ENCODE results near the gene ALX3. TPM values are rescaled to one million over a fixed set of nuclear protein-coding genes. Genes with fewer than 3 reads are reported as not detected.

The ALX3 gene
- total RNA-seq, 1 donor from 2014 or later = not detected

- TF ChIP-seq, protein P1, sequence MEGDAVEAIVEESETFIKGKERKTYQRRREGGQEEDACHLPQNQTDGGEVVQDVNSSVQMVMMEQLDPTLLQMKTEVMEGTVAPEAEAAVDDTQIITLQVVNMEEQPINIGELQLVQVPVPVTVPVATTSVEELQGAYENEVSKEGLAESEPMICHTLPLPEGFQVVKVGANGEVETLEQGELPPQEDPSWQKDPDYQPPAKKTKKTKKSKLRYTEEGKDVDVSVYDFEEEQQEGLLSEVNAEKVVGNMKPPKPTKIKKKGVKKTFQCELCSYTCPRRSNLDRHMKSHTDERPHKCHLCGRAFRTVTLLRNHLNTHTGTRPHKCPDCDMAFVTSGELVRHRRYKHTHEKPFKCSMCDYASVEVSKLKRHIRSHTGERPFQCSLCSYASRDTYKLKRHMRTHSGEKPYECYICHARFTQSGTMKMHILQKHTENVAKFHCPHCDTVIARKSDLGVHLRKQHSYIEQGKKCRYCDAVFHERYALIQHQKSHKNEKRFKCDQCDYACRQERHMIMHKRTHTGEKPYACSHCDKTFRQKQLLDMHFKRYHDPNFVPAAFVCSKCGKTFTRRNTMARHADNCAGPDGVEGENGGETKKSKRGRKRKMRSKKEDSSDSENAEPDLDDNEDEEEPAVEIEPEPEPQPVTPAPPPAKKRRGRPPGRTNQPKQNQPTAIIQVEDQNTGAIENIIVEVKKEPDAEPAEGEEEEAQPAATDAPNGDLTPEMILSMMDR (IDR thresholded peaks at IDR 0.05; ENCODE audit: insufficient read depth, low read length, severe bottlenecking) = no peak
- DNase-seq (ENCODE audit: low read depth) (no peak), FAIRE-seq (no peak)
- Histone ChIP-seq H3K4me3 (ENCODE audit: low read depth, low read length) (no peak overlapping the region), H3K36me3 (ENCODE audit: control insufficient read depth, insufficient read depth, low read length) (no peaks in the 10 kb centered on the region), H3K27me3 (ENCODE audit: control insufficient read depth, insufficient read depth, low read length) (peaks cover 42% of the 10 kb centered on the region)
Observed at GRCh38 chr1:110067479-110067892, 3.0 kb downstream of the ALX3 start.

DNA sequence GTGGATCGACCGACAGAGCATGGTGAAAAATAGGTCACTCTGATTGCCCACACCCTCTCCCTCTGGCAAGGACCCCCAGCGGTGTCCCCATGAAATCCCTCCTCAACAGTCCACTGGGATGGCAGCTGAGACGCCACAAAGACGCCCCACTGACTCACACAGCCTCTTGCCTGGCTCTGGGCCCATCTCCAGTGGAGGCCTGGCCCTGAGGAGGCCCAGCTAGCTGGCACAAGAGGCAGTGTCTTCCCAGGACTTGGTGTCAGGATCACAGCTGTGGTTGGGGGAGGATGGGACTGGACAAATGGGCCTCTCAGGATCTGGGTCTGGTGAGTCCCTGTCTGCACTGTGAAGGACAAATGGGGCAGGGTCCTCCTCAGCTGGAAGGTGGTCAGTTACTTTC lies 4.6 kb downstream of the ALX3 start:
- TF ChIP-seq, protein P1 (IDR thresholded peaks at IDR 0.05; ENCODE audit: insufficient read depth, low read length, severe bottlenecking) = no peak
- Histone ChIP-seq H3K36me3 (ENCODE audit: control insufficient read depth, insufficient read depth, low read length) (no peaks in the 10 kb centered on the region), H3K4me3 (ENCODE audit: low read depth, low read length) (no peak overlapping the region), H3K27me3 (ENCODE audit: control insufficient read depth, insufficient read depth, low read length) (peaks cover 36% of the 10 kb centered on the region)
- DNase-seq (ENCODE audit: low read depth) (no peak), FAIRE-seq (no peak)

GRCh38 chr1:110064576-110065337 lies 5.7 kb downstream of the ALX3 start:
- Histone ChIP-seq H3K36me3 (ENCODE audit: control insufficient read depth, insufficient read depth, low read length) (peaks cover 2% of the 10 kb centered on the region), H3K4me3 (ENCODE audit: low read depth, low read length) (no peak overlapping the region), H3K27me3 (ENCODE audit: control insufficient read depth, insufficient read depth, low read length) (peaks cover 31% of the 10 kb centered on the region)
- TF ChIP-seq, protein P1 (IDR thresholded peaks at IDR 0.05; ENCODE audit: insufficient read depth, low read length, severe bottlenecking) = no peak
- DNase-seq (ENCODE audit: low read depth) (no peak), FAIRE-seq (no peak)

DNA sequence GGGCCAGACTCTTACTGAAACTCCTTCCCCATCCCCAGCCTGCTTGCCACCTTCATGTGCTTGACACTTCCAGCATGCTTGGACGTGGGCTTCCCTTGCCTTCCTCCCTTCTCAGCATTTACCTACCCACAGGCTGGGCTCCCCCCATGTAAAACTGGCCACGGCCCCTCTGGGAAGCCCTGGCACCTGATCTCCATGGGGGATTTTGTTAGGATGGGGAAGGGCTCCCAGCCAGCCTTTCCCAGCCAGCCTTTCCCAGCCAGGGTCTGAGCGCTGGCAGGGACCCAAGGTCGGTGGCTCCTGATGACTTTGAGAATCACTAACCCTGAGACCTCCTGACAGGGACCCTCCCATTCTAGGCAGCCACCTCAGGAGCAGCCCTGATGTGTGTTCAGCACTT lies 6.7 kb downstream of the ALX3 start:
- peaks cover 21% of the 10 kb centered on the region for H3K27me3 ChIP-seq (ENCODE audit: control insufficient read depth, insufficient read depth, low read length)
- TF ChIP-seq, protein P1 (IDR thresholded peaks at IDR 0.05; ENCODE audit: insufficient read depth, low read length, severe bottlenecking) = no peak
- peaks cover 2% of the 10 kb centered on the region for H3K36me3 ChIP-seq (ENCODE audit: control insufficient read depth, insufficient read depth, low read length)
- no peak for FAIRE-seq
- H3K4me3 ChIP-seq (ENCODE audit: low read depth, low read length) = no peak overlapping the region
- DNase-seq (ENCODE audit: low read depth) = no peak

DNA sequence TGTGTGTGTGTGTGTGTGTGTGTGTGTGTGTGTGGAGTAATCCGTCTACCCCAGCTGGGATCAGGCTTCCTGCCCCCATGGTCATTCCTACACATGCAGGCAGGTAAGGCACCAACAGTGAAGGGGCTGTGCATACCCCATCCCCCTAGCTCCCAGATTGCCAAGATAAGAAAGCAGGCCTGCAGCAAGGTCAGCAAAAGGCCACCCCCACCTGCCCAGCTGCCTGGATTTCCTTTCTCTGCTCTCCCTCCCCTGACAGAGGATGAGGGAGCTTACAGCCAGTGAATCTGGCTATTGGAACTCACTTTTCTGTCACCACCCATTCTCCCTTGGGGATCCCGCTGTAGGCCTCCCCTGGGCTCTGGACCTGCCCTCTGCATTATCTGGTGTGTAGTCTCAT lies 7.9 kb downstream of the ALX3 start:
- DNase-seq (ENCODE audit: low read depth) (no peak), FAIRE-seq (no peak)
- Histone ChIP-seq H3K27me3 (ENCODE audit: control insufficient read depth, insufficient read depth, low read length) (peaks cover 11% of the 10 kb centered on the region), H3K36me3 (ENCODE audit: control insufficient read depth, insufficient read depth, low read length) (peaks cover 2% of the 10 kb centered on the region), H3K4me3 (ENCODE audit: low read depth, low read length) (no peak overlapping the region)
- TF ChIP-seq, protein P1 (IDR thresholded peaks at IDR 0.05; ENCODE audit: insufficient read depth, low read length, severe bottlenecking) = no peak

- FAIRE-seq = no peak
- DNase-seq (ENCODE audit: low read depth) = no peak
- no peak overlapping the region for H3K4me3 ChIP-seq (ENCODE audit: low read depth, low read length)
- no peaks in the 10 kb centered on the region for H3K27me3 ChIP-seq (ENCODE audit: control insufficient read depth, insufficient read depth, low read length)
- peaks cover 5% of the 10 kb centered on the region for H3K36me3 ChIP-seq (ENCODE audit: control insufficient read depth, insufficient read depth, low read length)
- TF ChIP-seq, protein P1 (IDR thresholded peaks at IDR 0.05; ENCODE audit: insufficient read depth, low read length, severe bottlenecking) = no peak
Observed at GRCh38 chr1:110061341-110061740, 9.1 kb downstream of the ALX3 start.
